Activated CD8-positive, alpha-beta memory T cell treated with anti-CD3 and anti-CD28 coated beads, Interleukin-2, amount 50 U/mL, for 4 hours (primary cell): ENCODE measurements around the gene ZDHHC7.

Source experiments
- DNase-seq: peaks from one replicate; pipeline ENCODE4 v3.0.0-alpha.2; 2020

ZDHHC7 gene

GRCh38 chr16:84932681-84933080 lies 78.7 kb downstream of the ZDHHC7 start:
- DNase-seq, result no peak

- no peak for DNase-seq
Observed at GRCh38 chr16:84931506-84931905, 79.8 kb downstream of the ZDHHC7 start.

GRCh38 chr16:84931107-84931494 lies 80.2 kb downstream of the ZDHHC7 start:
- DNase-seq, result no peak

- DNase-seq, result no peak
Observed at GRCh38 chr16:84930298-84931106, 80.8 kb downstream of the ZDHHC7 start.

GRCh38 chr16:84929421-84930297 lies 81.7 kb downstream of the ZDHHC7 start:
- no peak for DNase-seq

GRCh38 chr16:84928679-84929420 lies 82.5 kb downstream of the ZDHHC7 start:
- DNase-seq, result no peak

GRCh38 chr16:84927621-84928591 lies 83.4 kb downstream of the ZDHHC7 start:
- DNase-seq, result no peak

GRCh38 chr16:84926462-84926861 lies 84.9 kb downstream of the ZDHHC7 start:
- DNase-seq, result no peak

GRCh38 chr16:84925773-84926372 lies 85.5 kb downstream of the ZDHHC7 start:
- DNase-seq, result no peak

- DNase-seq, result peak; percentile 76
Observed at GRCh38 chr16:84925092-84925772, 86.1 kb downstream of the ZDHHC7 start.

- DNase-seq, result no peak
Observed at GRCh38 chr16:84924331-84925091, 86.8 kb downstream of the ZDHHC7 start.
